WI38 (cell line): ENCODE results near the gene SIRPB2.

ENCODE experiments used
- H3K4me3 ChIP-seq: 2 replicates; pipeline ENCODE4 v1.5.1; 2011; ENCODE audit warnings: low read depth, mild to moderate bottlenecking, control low read depth, low read length
- CTCF ChIP-seq: IDR thresholded peaks from 2 replicates; pipeline ENCODE4 v1.5.1; 2012; ENCODE audit warnings: low read depth, mild to moderate bottlenecking, control low read depth, low read length

SIRPB2 gene

GRCh38 chr20:1471242-1471641 lies 20.0 kb downstream of the SIRPB2 start:
- no peak overlapping the region for H3K4me3 ChIP-seq
- no peak for TF ChIP-seq CTCF

- TF ChIP-seq CTCF: peak; percentile 70
Measured at GRCh38 chr20:1469925-1470571, 21.2 kb downstream of the SIRPB2 start.

GRCh38 chr20:1469306-1469905 lies 21.8 kb downstream of the SIRPB2 start:
- TF ChIP-seq CTCF: no peak
- no peak overlapping the region for H3K4me3 ChIP-seq

More at GRCh38 chr20:1469925-1470571, 21.2 kb downstream of the SIRPB2 start:
- no peak overlapping the region for H3K4me3 ChIP-seq

GRCh38 chr20:1468117-1468624 lies 23.0 kb downstream of the SIRPB2 start:
- no peak overlapping the region for H3K4me3 ChIP-seq
- TF ChIP-seq CTCF: no peak

GRCh38 chr20:1467355-1468116 lies 23.7 kb downstream of the SIRPB2 start:
- TF ChIP-seq CTCF: no peak
- no peak overlapping the region for H3K4me3 ChIP-seq

GRCh38 chr20:1467082-1467354 lies 24.2 kb downstream of the SIRPB2 start:
- no peak for TF ChIP-seq CTCF
- H3K4me3 ChIP-seq: no peak overlapping the region
